Keratinocyte (primary cell): Measurements from ENCODE around the gene SS18L1. TPM values are rescaled to one million over a fixed set of nuclear protein-coding genes. Genes with fewer than 3 reads are reported as not detected.

Source experiments
- DNase-seq: peaks from one replicate; pipeline ENCODE4 v3.0.0-alpha.2; 2011; ENCODE audit warnings: low read depth, missing footprints, low spot score
- FAIRE-seq: peaks from 2 replicates; lab custom pipeline; 2011; peaks lifted over from hg19 to GRCh38; lab: Jason Lieb, UNC
- H2AFZ ChIP-seq: 2 replicates; pipeline ENCODE4 v1.6.0; 2012; ENCODE audit warnings: low read length, control low read depth, inconsistent platforms; ENCODE audit not compliant: control insufficient read depth
- H3K27ac ChIP-seq: 2 replicates; pipeline ENCODE4 v1.5.1; 2011; ENCODE audit warnings: low read length; ENCODE audit not compliant: control insufficient read depth, insufficient read depth
- H3K27me3 ChIP-seq: 3 replicates; pipeline ENCODE4 v1.6.0; 2011; ENCODE audit warnings: low read length; ENCODE audit not compliant: control insufficient read depth, insufficient read depth; ENCODE audit errors: extremely low read depth
- H3K36me3 ChIP-seq, 2 experiments: 2 replicates in 1 of 2; 3 replicates in 1 of 2; pipeline ENCODE4 v1.5.1; 2011; ENCODE audit warnings: low read length in 2 of 2, mild to moderate bottlenecking in 1 of 2; ENCODE audit not compliant: control insufficient read depth in 2 of 2, insufficient read depth in 2 of 2; ENCODE audit errors: extremely low read depth in 1 of 2
- H3K4me1 ChIP-seq: 3 replicates; pipeline ENCODE4 v1.5.1; 2011; ENCODE audit warnings: low read length; ENCODE audit not compliant: control insufficient read depth, insufficient read depth; ENCODE audit errors: extremely low read depth
- H3K4me2 ChIP-seq: 3 replicates; pipeline ENCODE4 v1.6.0; 2011; ENCODE audit warnings: low read depth, low read length; ENCODE audit not compliant: control insufficient read depth, insufficient read depth; ENCODE audit errors: extremely low read depth
- H3K4me3 ChIP-seq, 3 experiments: fragments of 200-600 bp in 1 of 3; sonication (generic) in 1 of 3; 2 replicates in 2 of 3; 3 replicates in 1 of 3; pipeline ENCODE4 v1.5.1; 2011 to 2016; ENCODE audit warnings: low read length in 3 of 3, mild to moderate bottlenecking in 3 of 3, control low read depth in 2 of 3, inconsistent platforms in 1 of 3, low read depth in 1 of 3, mixed read lengths in 1 of 3, mixed run types in 1 of 3, moderate library complexity in 1 of 3; ENCODE audit not compliant: control insufficient read depth in 2 of 3, insufficient read depth in 2 of 3; ENCODE audit errors: extremely low read depth in 1 of 3
- H3K79me2 ChIP-seq: 2 replicates; pipeline ENCODE4 v1.6.0; 2012; ENCODE audit warnings: low read length; ENCODE audit not compliant: control insufficient read depth, insufficient read depth
- H3K9ac ChIP-seq: 3 replicates; pipeline ENCODE4 v1.6.0; 2011; ENCODE audit warnings: low read length; ENCODE audit not compliant: control insufficient read depth, insufficient read depth; ENCODE audit errors: extremely low read depth
- H3K9me1 ChIP-seq: 3 replicates; pipeline ENCODE4 v1.6.0; 2011; ENCODE audit warnings: low read length; ENCODE audit not compliant: control insufficient read depth, insufficient read depth; ENCODE audit errors: extremely low read depth
- H3K9me3 ChIP-seq: 2 replicates; pipeline ENCODE4 v1.5.1; 2012; ENCODE audit warnings: low read depth, low read length; ENCODE audit not compliant: control insufficient read depth
- H4K20me1 ChIP-seq: 3 replicates; pipeline ENCODE4 v1.6.0; 2011; ENCODE audit warnings: low read length; ENCODE audit not compliant: control insufficient read depth, insufficient read depth; ENCODE audit errors: extremely low read depth
- CTCF ChIP-seq, 3 experiments: IDR thresholded peaks in 1 of 3; conservative IDR thresholded peaks in 1 of 3; optimal IDR thresholded peaks in 1 of 3; 2 replicates in 2 of 3; 3 replicates in 1 of 3; pipeline versions ENCODE3 to v1.5.1; 2011; ENCODE audit warnings: low read length in 3 of 3, mild to moderate bottlenecking in 3 of 3, moderate library complexity in 2 of 3, control low read depth in 1 of 3, inconsistent platforms in 1 of 3; ENCODE audit not compliant: insufficient read depth in 2 of 3; ENCODE audit errors: extremely low read depth in 1 of 3
- EZH2 ChIP-seq: IDR thresholded peaks from one replicate; pipeline ENCODE4 v1.6.1; 2012; ENCODE audit warnings: inconsistent platforms, mild to moderate bottlenecking, low read length, moderate library complexity
- dilution Hi-C: fragments of 300-500 bp; cut with MboI; formaldehyde crosslinking; loops from one replicate; pipeline ENCODE4 v1.7.0; 2020; ENCODE audit warnings: low sequenced_read_pairs; ENCODE audit not compliant: extremely low pct_ligation_motif_present
- polyA plus RNA-seq, 5 experiments: library from polyadenylated mRNA; depleted of rRNA in 3 of 5; stranded (reverse) in 3 of 5; stranded (forward) in 1 of 5; unstranded in 1 of 5; fragments of >200 nt; gene quantifications; 1 replicate in 1 of 5; 2 replicates in 3 of 5; 3 replicates in 1 of 5; pipeline versions ENCODE4 v1.2.1 to v1.2.3, GENCODE V29; 2011 to 2012; ENCODE audit warnings: missing spikeins in 2 of 5, low read depth in 1 of 5, low replicate concordance in 1 of 5

Gene SS18L1
- polyA plus RNA-seq, 1 donor (not counting 4 experiments of a cell fraction or from before 2014, with no cell fraction given): 9.4 TPM

DNA sequence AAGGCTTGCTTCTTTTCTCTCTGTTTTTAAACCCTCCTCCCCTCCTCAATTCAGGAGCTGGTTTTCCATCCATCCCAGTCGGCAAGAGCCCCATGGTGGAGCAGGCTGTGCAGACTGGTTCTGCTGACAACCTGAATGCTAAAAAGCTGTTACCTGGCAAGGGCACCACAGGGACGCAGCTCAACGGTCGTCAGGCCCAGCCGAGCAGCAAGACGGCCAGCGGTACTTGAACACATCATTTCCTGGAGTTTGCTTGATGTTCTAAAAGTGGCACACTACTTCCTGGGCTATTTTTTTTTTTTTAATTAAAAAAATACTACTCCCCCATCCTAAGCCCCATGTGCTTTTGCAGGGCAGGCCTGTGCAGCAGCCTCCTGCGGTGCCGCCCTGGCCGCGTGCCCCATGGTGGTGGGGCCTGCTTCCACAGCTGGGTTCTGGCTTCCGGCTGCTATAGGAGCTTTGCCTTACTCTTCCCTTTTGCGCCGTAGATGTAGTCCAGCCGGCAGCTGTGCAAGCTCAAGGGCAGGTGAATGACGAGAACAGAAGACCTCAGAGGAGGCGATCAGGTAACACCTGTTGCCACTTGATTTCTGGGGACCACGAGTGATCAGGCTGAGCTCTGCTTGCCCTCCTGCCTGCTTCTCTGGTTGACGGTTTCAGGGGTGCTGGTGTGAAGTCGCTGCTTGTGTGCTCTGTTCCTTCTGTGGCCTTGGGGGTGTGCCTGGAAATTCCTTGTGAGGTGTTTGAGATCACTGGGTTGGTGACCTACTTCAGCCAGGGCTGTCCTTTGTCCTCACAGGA is 13.6 kb upstream of the SS18L1 start:
- Histone ChIP-seq H3K4me2 (no peak overlapping the region), H3K36me3 (peaks cover 48 to 63% of the 10 kb centered on the region in 2 experiments), H3K27me3 (no peaks in the 10 kb centered on the region), H3K27ac (no peak overlapping the region), H3K9me3 (no peaks in the 10 kb centered on the region), H4K20me1 (peaks cover 5% of the 10 kb centered on the region), H2AFZ (no peak overlapping the region), H3K4me3 (no peak overlapping the region), H3K4me1 (no peaks in the 10 kb centered on the region), H3K79me2 (peaks cover 3% of the 10 kb centered on the region), H3K9me1 (no peaks in the 10 kb centered on the region), H3K9ac (no peak overlapping the region)
- no peak for FAIRE-seq
- TF ChIP-seq CTCF (optimal IDR thresholded peaks at IDR 0.05 in 1 of 3, IDR thresholded peaks at IDR 0.05 in 1 of 3, conservative IDR thresholded peaks at IDR 0.05 in 1 of 3; ENCODE audit: extremely low read depth in 1 of 3, insufficient read depth in 2 of 3, low read length in 3 of 3): no peak
- TF ChIP-seq EZH2: no peak
- dilution Hi-C loops: no loop called here
- DNase-seq: no peak

DNA sequence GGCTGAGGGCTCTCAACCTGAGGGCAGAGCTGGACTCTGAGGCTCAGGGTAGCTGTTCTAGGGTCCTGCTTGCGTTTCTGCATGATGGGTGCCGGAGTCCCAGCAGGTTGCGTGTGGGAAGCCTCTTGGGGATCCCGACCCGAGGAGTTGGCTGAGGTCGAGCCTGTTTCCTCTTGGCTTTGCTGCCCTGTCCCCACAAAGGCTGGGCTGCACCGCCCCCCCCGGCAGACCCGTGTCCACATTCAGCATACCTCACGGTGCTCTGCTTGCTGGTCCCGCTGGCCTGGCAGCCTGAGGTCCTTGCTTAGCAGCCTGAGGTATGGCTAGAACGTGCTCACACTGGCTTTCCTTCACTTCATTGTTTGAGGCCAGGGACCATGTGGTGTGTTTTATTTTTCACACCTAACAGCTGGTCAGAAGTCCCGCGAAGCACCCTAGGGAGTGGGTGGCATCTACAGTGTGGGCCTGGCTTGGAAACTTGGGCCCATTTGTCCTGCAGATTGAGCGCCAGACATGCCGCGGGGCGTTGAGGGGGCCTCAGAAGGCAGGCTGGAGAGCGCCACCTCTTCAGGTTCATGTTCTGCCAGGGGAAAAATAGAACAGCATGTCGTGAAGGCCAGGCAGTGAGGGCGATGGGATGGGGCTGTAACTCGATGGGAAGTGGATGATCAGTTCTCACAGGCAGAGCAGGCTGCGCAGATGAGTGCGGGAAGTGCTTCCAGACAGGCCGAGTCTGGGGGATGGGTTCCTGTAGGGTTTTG is 11.8 kb upstream of the SS18L1 start:
- Histone ChIP-seq H3K27me3 (no peaks in the 10 kb centered on the region), H3K79me2 (no peaks in the 10 kb centered on the region), H3K4me3 (no peak overlapping the region), H3K9ac (no peak overlapping the region), H2AFZ (no peak overlapping the region), H3K4me1 (no peaks in the 10 kb centered on the region), H4K20me1 (peaks cover 8% of the 10 kb centered on the region), H3K36me3 (peaks cover 47 to 73% of the 10 kb centered on the region in 2 experiments), H3K9me1 (no peaks in the 10 kb centered on the region), H3K27ac (no peak overlapping the region), H3K9me3 (no peaks in the 10 kb centered on the region), H3K4me2 (no peak overlapping the region)
- dilution Hi-C loops: no loop called here
- TF ChIP-seq CTCF (optimal IDR thresholded peaks at IDR 0.05 in 1 of 3, IDR thresholded peaks at IDR 0.05 in 1 of 3, conservative IDR thresholded peaks at IDR 0.05 in 1 of 3; ENCODE audit: extremely low read depth in 1 of 3, insufficient read depth in 2 of 3, low read length in 3 of 3): no peak
- no peak for TF ChIP-seq EZH2
- DNase-seq (no peak), FAIRE-seq (no peak)
